ENCODE results near the gene MICAL3.

- TF ChIP-seq CTCF (IDR thresholded peaks at IDR 0.05) = no peak
- TF ChIP-seq POLR2A (IDR thresholded peaks at IDR 0.05) = no peak
These were observed 240.4 kb downstream of the MICAL3 start for GRCh38 chr22:17783773-17784480.

Data from testis (tissue), 2 donors.